NB4 (cell line): ENCODE results near the gene ABCB1.

Experiments used
- MAX ChIP-seq: IDR thresholded peaks from 2 replicates; pipeline ENCODE4 v1.6.1; 2011; ENCODE audit warnings: low read depth, low read length
- POLR2A ChIP-seq: IDR thresholded peaks from 2 replicates; pipeline ENCODE4 v1.6.1; 2011; ENCODE audit warnings: mild to moderate bottlenecking; ENCODE audit not compliant: insufficient read length; ENCODE audit errors: extremely low read depth
- TF ChIP-seq, protein P1 (sequence below): IDR thresholded peaks from one replicate; pipeline ENCODE4 v1.5.1; 2012; ENCODE audit warnings: low read depth, low read length

DNA sequence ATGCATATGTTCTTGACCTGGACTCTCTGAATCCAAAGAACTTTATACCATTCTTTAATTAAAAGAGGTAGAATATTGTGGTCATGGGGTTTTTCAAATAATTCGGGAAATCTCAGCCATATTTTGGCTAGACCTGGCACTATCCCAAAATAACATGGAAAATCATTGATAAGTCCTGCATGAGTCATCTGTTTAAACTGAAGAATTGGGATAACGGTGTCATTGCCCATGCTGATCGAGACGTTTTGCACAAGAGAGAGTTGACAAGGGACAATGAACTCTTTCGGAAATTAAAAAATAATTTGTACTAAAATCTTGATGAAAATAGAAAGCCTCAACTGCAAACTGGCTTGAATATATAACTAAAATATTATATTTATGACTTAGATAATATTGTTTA lies 105.3 kb downstream of the ABCB1 start:
- TF ChIP-seq, protein P1, sequence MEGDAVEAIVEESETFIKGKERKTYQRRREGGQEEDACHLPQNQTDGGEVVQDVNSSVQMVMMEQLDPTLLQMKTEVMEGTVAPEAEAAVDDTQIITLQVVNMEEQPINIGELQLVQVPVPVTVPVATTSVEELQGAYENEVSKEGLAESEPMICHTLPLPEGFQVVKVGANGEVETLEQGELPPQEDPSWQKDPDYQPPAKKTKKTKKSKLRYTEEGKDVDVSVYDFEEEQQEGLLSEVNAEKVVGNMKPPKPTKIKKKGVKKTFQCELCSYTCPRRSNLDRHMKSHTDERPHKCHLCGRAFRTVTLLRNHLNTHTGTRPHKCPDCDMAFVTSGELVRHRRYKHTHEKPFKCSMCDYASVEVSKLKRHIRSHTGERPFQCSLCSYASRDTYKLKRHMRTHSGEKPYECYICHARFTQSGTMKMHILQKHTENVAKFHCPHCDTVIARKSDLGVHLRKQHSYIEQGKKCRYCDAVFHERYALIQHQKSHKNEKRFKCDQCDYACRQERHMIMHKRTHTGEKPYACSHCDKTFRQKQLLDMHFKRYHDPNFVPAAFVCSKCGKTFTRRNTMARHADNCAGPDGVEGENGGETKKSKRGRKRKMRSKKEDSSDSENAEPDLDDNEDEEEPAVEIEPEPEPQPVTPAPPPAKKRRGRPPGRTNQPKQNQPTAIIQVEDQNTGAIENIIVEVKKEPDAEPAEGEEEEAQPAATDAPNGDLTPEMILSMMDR: no peak
- TF ChIP-seq POLR2A: no peak
- no peak for TF ChIP-seq MAX
